Measurements from ENCODE around the gene RNF169.
"Not testable (repeated sequence)": the region's sequence is repeated elsewhere in the genome, so short reads cannot be mapped to it uniquely, and the experiment has no call there.

RNF169 gene

GRCh38 chr11:74726547-74727182 lies 22.0 kb upstream of the RNF169 start:
- H3K4me3 ChIP-seq (ENCODE audit: low read depth, low read length) = no peak overlapping the region
- DNase-seq (ENCODE audit: low read depth) = peak; percentile 49

GRCh38 chr11:74729397-74729796 lies 19.3 kb upstream of the RNF169 start:
- H3K4me3 ChIP-seq (ENCODE audit: low read depth, low read length) = no peak overlapping the region
- no peak for DNase-seq (ENCODE audit: low read depth)

- no peak for DNase-seq (ENCODE audit: low read depth)
- H3K4me3 ChIP-seq (ENCODE audit: low read depth, low read length) = peak overlapping the region; percentile 6
Observed at GRCh38 chr11:74730571-74731260, 17.9 kb upstream of the RNF169 start.

GRCh38 chr11:74731301-74732094 lies 17.2 kb upstream of the RNF169 start, which contains the start of gene CHRDL2:
Gene CHRDL2, minus strand, starts transcription at chr11:74731426. Its CDS starts 538 bp downstream, at chr11:74730888.
- H3K4me3 ChIP-seq (ENCODE audit: low read depth, low read length) = peak within 1 kb of the TSS; percentile 24
- no peak for DNase-seq (ENCODE audit: low read depth)

- DNase-seq (ENCODE audit: low read depth) = no peak
- H3K4me3 ChIP-seq (ENCODE audit: low read depth, low read length) = no peak overlapping the region
Observed at GRCh38 chr11:74734559-74734925, 14.1 kb upstream of the RNF169 start.

GRCh38 chr11:74735365-74735928 lies 13.2 kb upstream of the RNF169 start:
- no peak for DNase-seq (ENCODE audit: low read depth)
- no peak overlapping the region for H3K4me3 ChIP-seq (ENCODE audit: low read depth, low read length)

- H3K4me3 ChIP-seq (ENCODE audit: low read depth, low read length) = no peak overlapping the region
- DNase-seq (ENCODE audit: low read depth) = no peak
Observed at GRCh38 chr11:74736031-74736430, 12.6 kb upstream of the RNF169 start.

GRCh38 chr11:74739546-74740270 lies 8.9 kb upstream of the RNF169 start:
- DNase-seq (ENCODE audit: low read depth) = no peak
- H3K4me3 ChIP-seq (ENCODE audit: low read depth, low read length) = no peak overlapping the region

- no peak overlapping the region for H3K4me3 ChIP-seq (ENCODE audit: low read depth, low read length)
- no peak for DNase-seq (ENCODE audit: low read depth)
Observed at GRCh38 chr11:74742070-74742469, 6.6 kb upstream of the RNF169 start.

GRCh38 chr11:74743640-74744039 lies 5.0 kb upstream of the RNF169 start:
- H3K4me3 ChIP-seq (ENCODE audit: low read depth, low read length) = no peak overlapping the region
- DNase-seq (ENCODE audit: low read depth) = no peak

GRCh38 chr11:74744277-74744676 lies 4.4 kb upstream of the RNF169 start:
- no peak overlapping the region for H3K4me3 ChIP-seq (ENCODE audit: low read depth, low read length)
- no peak for DNase-seq (ENCODE audit: low read depth)

- no peak for DNase-seq (ENCODE audit: low read depth)
- H3K4me3 ChIP-seq (ENCODE audit: low read depth, low read length) = no peak overlapping the region
Observed at GRCh38 chr11:74746868-74747267, 1.8 kb upstream of the RNF169 start.

GRCh38 chr11:74749127-74749964 lies 697 bp downstream of the RNF169 start:
- no peak for DNase-seq (ENCODE audit: low read depth)

GRCh38 chr11:74749965-74750296 lies 1.3 kb downstream of the RNF169 start:
- DNase-seq (ENCODE audit: low read depth) = no peak
- peak overlapping the region; percentile 64 for H3K4me3 ChIP-seq (ENCODE audit: low read depth, low read length)

More at GRCh38 chr11:74749127-74749964, 697 bp downstream of the RNF169 start:
- H3K4me3 ChIP-seq (ENCODE audit: low read depth, low read length) = peak overlapping the region; percentile 64

- DNase-seq (ENCODE audit: low read depth); H3K4me3 ChIP-seq (ENCODE audit: low read depth, low read length): not testable (repeated sequence)
Observed at GRCh38 chr11:74750598-74750997, 1.9 kb downstream of the RNF169 start.

- no peak for DNase-seq (ENCODE audit: low read depth)
- H3K4me3 ChIP-seq (ENCODE audit: low read depth, low read length) = no peak overlapping the region
Observed at GRCh38 chr11:74751303-74751702, 2.7 kb downstream of the RNF169 start.

GRCh38 chr11:74754507-74755252 lies 6.0 kb downstream of the RNF169 start:
- DNase-seq (ENCODE audit: low read depth) = peak; percentile 51
- H3K4me3 ChIP-seq (ENCODE audit: low read depth, low read length) = no peak overlapping the region

- no peak overlapping the region for H3K4me3 ChIP-seq (ENCODE audit: low read depth, low read length)
- DNase-seq (ENCODE audit: low read depth) = no peak
Observed at GRCh38 chr11:74755395-74755995, 6.8 kb downstream of the RNF169 start.
